Activated naive CD8-positive, alpha-beta T cell treated with anti-CD3 and anti-CD28 coated beads, Interleukin-2, amount 10 ng/mL, durations not matched to agents 7 days and 5 days (primary cell): Measurements from ENCODE around the gene PTH2. TPM values are rescaled to one million over a fixed set of nuclear protein-coding genes. Genes with fewer than 3 reads are reported as not detected.

Source experiments
- ATAC-seq: fragments of 150-1000 bp; cut with Tn5 transposase; one replicate; pipeline ENCODE4 v1.10.0; 2021; ENCODE audit warnings: low read depth, moderate library complexity
- POLR2A ChIA-PET: fragments of 350-600 bp; sonication (Branson Sonifier 250); formaldehyde crosslinking; loops from one replicate; lab custom pipeline; 2021; ENCODE audit warnings: antibody characterized with exemption; lab: Charles Lee
- DNase-seq: peaks from one replicate; pipeline ENCODE4 v3.0.0; 2021
- H3K27ac Mint-ChIP-seq: one replicate; pipeline ENCODE4 v1.8.0; 2022; ENCODE audit warnings: mild to moderate bottlenecking, mixed read lengths
- H3K27me3 Mint-ChIP-seq: one replicate; pipeline ENCODE4 v1.8.0; 2022; ENCODE audit warnings: mild to moderate bottlenecking, moderate library complexity, mixed read lengths
- H3K36me3 Mint-ChIP-seq: one replicate; pipeline ENCODE4 v1.8.0; 2021; ENCODE audit warnings: mild to moderate bottlenecking, mixed read lengths
- H3K4me1 Mint-ChIP-seq: one replicate; pipeline ENCODE4 v1.8.0; 2021; ENCODE audit warnings: mixed read lengths
- H3K4me3 Mint-ChIP-seq: one replicate; pipeline ENCODE4 v1.8.0; 2022; ENCODE audit warnings: mild to moderate bottlenecking, moderate library complexity, mixed read lengths
- H3K9me3 Mint-ChIP-seq: one replicate; pipeline ENCODE4 v1.8.0; 2021; ENCODE audit warnings: mixed read lengths
- total RNA-seq, 2 experiments: library from RNA; stranded (reverse); gene quantifications; one replicate each; pipeline ENCODE4 v1.2.3, GENCODE V29; 2021

Gene PTH2
- total RNA-seq, 2 experiments from 2014 or later: not detected

DNA sequence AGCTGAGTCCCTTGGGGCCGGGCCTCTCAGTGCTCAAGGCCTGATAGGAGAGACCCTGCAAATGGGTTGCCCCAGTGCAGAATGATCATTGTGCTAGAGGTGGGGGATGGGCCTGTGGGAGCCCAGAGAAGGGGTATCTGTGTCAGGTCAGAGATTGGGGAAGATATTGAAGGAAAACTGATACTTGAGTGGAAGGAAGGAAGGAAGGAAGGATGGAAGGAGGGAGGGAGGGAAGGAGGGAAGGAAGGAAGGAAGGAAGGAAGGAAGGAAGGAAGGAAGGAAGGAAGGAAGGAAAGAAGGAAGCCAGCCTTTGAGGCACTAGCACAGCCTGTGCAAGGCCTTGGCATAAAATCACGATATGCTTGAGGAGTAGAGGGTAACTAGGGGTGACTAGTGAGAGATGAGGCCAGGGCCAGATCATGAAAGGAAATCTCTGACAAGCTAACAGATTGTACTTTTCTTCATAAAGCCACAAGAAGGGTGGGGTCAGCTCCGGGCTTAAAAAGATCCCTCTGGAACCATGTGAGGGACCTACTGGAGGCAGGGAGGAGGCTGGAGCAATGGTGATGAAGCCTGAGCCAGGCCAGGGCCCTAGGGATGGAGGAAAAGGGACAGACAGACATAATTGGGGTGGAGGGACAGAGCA lies 11.4 kb downstream of the PTH2 start:
- ATAC-seq (no peak), DNase-seq (no peak)
- Mint-ChIP-seq H3K36me3 (no peaks in the 10 kb centered on the region), H3K9me3 (no peaks in the 10 kb centered on the region), H3K4me1 (peaks cover 42% of the 10 kb centered on the region), H3K27me3 (peaks cover 7% of the 10 kb centered on the region), H3K4me3 (no peak overlapping the region), H3K27ac (peak overlapping the region; percentile 59)
- POLR2A ChIA-PET: interaction anchor here (1.7 to 3.2 kb wide), 2 partner anchors 12 to 15 kb away, joined by 6 to 16 read pairs; partner anchors contain the start of genes GFY and PTH2

DNA sequence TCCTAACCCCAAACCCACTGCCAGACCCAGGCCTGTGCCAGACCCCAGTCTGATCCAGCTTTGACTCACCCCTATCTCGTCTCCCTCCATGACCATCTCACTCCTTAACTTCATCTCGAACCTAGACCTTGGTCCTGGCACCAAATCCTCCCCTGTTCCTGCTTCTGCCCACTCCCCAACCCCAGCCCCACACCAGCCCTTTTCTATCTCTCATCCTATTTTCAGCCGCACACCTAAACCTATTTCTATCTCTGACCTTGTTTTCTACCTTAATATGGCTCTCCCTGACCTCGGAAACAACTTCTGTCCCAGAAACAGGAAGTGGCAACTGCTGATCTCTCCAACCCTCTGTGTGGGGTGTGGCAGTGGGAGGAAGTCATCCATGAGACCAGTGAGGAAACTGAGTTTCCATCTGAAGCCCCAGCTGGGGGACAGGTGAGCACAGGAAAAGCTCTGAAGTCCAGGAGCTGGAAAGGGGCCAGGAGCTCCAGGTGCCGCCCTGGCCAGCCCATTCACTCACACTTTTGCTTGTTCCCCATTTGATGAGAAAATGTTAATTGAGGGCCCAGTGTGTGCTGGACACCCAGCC lies 13.7 kb downstream of the PTH2 start:
- no peaks in the 10 kb centered on the region for H3K9me3 Mint-ChIP-seq
- ATAC-seq (peak; percentile 73), DNase-seq (no peak)
- H3K36me3 Mint-ChIP-seq: no peaks in the 10 kb centered on the region
- H3K27me3 Mint-ChIP-seq: peaks cover 4% of the 10 kb centered on the region
- POLR2A ChIA-PET: interaction anchor here (0.6 to 3.2 kb wide), 5 partner anchors 17 to 76 kb away, joined by 3 to 16 read pairs (median 3); partner anchors contain the start of genes ALDH16A1 and GFY
- H3K4me3 Mint-ChIP-seq: peak overlapping the region; percentile 77
- peaks cover 43% of the 10 kb centered on the region for H3K4me1 Mint-ChIP-seq
- peak overlapping the region; percentile 88 for H3K27ac Mint-ChIP-seq

DNA sequence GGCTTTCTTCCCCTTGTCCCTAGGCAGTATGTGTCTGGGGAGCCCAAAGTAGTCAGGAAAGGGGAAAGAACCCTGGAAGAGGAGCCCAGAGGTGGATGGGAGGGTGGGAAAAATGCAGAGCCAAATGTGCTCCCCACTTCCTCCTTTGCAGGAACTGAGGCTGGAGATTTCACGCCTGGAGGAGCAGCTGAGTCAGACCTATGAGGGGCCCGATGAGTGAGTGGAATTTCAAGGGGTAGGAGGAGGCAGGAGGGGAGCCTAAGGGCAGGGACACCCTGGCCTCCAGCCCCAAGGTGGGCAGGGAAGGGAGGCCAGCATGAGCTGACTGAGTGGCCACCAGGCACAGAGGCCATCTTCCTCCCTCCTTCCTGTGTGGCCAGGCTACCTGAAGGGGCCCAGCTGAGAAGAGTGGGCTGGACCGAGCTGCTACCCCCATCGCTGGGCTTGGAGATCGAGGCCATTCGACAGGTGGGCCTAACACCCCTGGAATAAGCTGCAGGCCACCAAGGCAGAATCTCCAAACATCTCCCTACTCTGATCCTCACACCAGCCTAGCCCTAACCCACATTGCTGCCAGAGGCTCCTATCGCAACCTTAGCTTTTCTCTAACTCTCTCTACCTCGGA lies 14.3 kb downstream of the PTH2 start:
- no peaks in the 10 kb centered on the region for H3K9me3 Mint-ChIP-seq
- ATAC-seq (no peak), DNase-seq (no peak)
- no peaks in the 10 kb centered on the region for H3K36me3 Mint-ChIP-seq
- peak overlapping the region; percentile 88 for H3K27ac Mint-ChIP-seq
- POLR2A ChIA-PET: interaction anchor here (0.6 to 3.2 kb wide), 4 partner anchors 17 to 75 kb away, joined by 3 to 16 read pairs (median 3); partner anchors contain the start of genes ALDH16A1 and GFY
- peaks cover 5% of the 10 kb centered on the region for H3K27me3 Mint-ChIP-seq
- peaks cover 43% of the 10 kb centered on the region for H3K4me1 Mint-ChIP-seq
- peak overlapping the region; percentile 77 for H3K4me3 Mint-ChIP-seq

DNA sequence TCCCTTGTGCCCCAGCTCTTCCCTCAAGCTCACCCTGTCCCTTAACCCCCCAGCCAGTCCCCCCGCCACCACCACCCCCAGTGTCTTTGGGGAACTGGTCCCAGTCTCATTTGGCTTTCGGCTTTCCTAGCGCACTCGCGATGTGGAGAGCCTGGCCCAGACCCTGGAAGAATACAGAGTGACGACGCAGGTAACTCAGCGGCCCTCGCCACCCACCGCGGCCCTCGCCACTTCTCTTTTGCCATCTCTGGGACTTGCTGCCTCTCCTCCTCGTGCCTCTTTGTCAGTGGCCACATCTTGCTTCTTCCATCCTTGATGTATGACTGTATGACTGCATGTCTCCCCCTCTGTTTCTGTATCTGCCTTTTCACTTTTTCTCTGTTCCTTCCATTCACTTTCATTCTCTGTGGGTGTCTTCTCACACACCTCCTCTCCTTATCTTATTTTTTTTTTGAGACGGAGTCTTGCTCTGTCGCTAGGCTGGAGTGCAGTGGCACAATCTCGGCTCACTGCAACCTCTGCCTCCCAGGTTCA lies 15.7 kb downstream of the PTH2 start:
- POLR2A ChIA-PET: interaction anchor here (0.9 kb wide), 1 partner anchor 62 kb away, joined by 3 read pairs; no protein-coding TSS in a partner anchor
- Mint-ChIP-seq H3K27me3 (peaks cover 6% of the 10 kb centered on the region), H3K27ac (no peak overlapping the region), H3K9me3 (no peaks in the 10 kb centered on the region), H3K4me3 (no peak overlapping the region), H3K36me3 (no peaks in the 10 kb centered on the region), H3K4me1 (peaks cover 43% of the 10 kb centered on the region)
- DNase-seq (no peak), ATAC-seq (no peak)

DNA sequence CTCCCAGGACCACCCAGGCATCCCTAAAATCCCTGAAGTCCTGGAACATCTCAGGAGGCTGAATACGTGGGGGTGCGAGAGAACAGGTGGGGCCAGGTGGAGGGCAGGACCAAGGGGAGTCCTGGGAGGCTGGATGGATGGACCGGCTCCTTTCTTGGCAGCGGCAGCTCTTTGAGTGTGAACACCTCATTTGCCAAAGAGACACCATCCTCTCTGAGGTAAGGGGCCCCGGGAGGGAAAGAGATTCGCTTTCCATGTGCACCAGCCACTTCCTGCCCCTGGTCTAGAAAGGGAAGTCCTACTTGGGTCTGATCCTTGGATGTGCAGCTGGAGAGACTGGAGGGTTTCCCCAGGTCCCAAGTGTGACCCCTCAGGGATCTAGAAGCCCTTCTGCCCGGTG lies 16.2 kb downstream of the PTH2 start:
- POLR2A ChIA-PET: interaction anchor here (0.5 kb wide), 1 partner anchor 403 kb away, joined by 3 read pairs; no protein-coding TSS in a partner anchor
- no peaks in the 10 kb centered on the region for H3K36me3 Mint-ChIP-seq
- no peaks in the 10 kb centered on the region for H3K9me3 Mint-ChIP-seq
- H3K27me3 Mint-ChIP-seq: peaks cover 6% of the 10 kb centered on the region
- H3K4me3 Mint-ChIP-seq: no peak overlapping the region
- ATAC-seq (no peak), DNase-seq (no peak)
- peaks cover 42% of the 10 kb centered on the region for H3K4me1 Mint-ChIP-seq
- no peak overlapping the region for H3K27ac Mint-ChIP-seq

DNA sequence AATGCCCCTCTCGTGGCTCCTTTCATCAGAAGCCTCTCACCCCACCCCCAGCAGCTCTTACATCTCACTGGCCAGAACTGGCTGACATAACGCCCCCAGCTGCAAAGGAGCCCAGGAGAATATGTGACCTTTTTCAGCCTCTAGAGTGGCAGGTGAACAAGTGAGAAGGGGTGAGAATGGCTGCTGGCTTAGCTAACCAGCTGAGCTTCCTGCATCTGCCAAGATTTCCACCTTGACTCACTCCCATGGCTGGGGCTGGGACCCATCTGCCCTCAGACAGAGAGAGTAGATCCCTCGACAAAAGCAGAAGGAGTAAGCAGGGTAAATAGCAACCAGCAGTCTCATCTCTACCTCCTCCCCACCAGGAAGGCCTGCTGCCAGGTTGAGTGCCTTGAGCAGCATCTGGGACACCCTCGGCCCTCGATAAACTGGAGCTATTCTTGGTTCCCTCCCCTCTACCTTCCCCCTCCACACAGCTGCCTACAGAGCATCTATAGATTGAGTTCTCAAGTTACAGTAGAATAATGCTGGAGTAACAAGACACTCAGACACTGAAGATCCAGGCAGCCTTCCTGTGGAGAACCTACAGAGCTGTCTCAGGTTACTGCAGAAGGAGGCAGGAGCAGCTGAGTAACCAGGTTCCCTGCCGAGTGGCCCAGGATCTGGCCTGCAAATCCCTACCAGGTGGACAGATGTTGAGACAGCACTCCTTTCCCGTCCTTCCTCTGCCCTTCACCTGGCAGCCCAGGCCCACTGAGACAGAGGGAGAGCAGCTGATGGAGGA lies 19.6 kb downstream of the PTH2 start:
- Mint-ChIP-seq H3K4me3 (no peak overlapping the region), H3K27me3 (peaks cover 6% of the 10 kb centered on the region), H3K4me1 (peaks cover 16% of the 10 kb centered on the region), H3K9me3 (no peaks in the 10 kb centered on the region), H3K27ac (no peak overlapping the region), H3K36me3 (no peaks in the 10 kb centered on the region)
- ATAC-seq: no peak
- DNase-seq: no peak
- POLR2A ChIA-PET: interaction anchor here (0.6 to 0.9 kb wide), 2 partner anchors 50 to 91 kb away, joined by 3 read pairs; partner anchors contain the start of gene ALDH16A1

DNA sequence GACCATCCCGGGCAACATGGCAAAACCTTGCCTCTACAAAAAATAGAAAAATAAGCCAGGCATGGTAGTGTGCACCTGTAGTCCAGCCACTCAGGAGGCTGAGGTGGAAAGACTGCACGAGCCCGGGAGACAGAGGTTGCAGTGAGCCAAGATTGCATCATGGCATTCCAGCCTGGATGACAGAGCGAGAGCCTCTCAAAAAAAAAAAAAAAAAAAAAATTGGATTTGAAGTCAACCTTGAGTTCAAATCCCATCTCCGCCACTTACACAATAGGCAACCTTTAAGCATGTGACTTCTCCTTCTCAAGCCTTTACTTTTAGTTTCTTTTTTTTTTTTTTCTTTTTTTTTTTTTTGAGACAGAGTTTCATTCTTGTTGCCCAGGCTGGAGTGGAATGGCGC lies 23.2 kb downstream of the PTH2 start:
- H3K27me3 Mint-ChIP-seq: peaks cover 11% of the 10 kb centered on the region
- ATAC-seq (no peak), DNase-seq (no peak)
- no peak overlapping the region for H3K4me3 Mint-ChIP-seq
- H3K4me1 Mint-ChIP-seq: peaks cover 6% of the 10 kb centered on the region
- H3K27ac Mint-ChIP-seq: no peak overlapping the region
- POLR2A ChIA-PET: no interaction called here
- H3K36me3 Mint-ChIP-seq: no peaks in the 10 kb centered on the region
- no peaks in the 10 kb centered on the region for H3K9me3 Mint-ChIP-seq

DNA sequence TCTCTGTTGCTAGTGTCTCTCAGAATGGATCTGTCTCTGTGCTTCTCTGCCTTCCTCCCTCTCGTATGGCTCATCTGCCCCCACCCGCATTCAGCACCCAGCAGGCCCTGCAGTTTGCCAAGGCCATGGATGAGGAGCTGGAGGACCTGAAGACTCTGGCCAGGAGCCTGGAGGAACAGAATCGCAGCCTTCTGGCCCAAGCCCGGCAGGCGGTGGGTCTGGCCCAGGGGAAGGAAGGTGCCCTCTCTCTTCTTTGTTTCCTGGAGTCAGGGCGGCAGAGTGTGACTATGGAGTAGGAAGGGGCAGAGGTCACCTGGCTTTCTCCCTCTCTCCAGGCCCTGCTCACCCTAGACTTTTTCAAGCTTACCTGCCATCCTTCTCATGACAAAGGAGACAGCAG lies 24.3 kb downstream of the PTH2 start:
- Mint-ChIP-seq H3K4me1 (peaks cover 6% of the 10 kb centered on the region), H3K27me3 (peaks cover 10% of the 10 kb centered on the region), H3K36me3 (no peaks in the 10 kb centered on the region), H3K9me3 (no peaks in the 10 kb centered on the region), H3K4me3 (no peak overlapping the region), H3K27ac (no peak overlapping the region)
- no peak for DNase-seq
- no peak for ATAC-seq
- POLR2A ChIA-PET: no interaction called here

DNA sequence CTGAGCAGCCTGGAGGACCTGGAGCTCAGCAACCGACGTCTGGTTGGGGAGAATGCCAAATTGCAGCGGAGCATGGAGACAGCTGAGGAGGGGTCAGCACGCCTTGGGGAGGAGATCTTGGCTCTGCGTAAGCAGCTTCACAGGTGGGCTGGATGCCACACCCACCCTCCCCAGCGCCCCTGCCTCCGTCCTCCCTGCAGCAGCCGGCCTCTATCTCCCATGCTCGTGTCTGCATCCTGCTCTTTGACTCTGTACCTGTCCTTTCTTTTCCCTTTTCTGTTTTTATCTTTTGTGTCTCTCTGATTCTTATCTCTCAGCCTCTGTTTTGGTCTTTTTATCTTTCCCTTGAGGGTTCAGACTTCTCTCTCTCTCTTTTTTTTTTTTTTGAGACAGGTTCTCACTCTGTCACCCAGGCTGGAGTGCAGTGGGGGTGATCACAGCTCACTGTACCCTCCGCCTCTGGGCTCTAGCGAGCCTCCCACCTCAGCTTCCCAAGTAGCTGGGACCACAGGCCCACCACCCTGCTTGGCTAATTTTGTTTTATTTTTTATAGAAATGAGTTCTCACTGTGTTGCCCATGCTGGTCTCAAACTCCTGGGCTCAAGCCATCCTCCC lies 25.1 kb downstream of the PTH2 start:
- POLR2A ChIA-PET: no interaction called here
- Mint-ChIP-seq H3K4me1 (peaks cover 6% of the 10 kb centered on the region), H3K27me3 (peaks cover 9% of the 10 kb centered on the region), H3K36me3 (no peaks in the 10 kb centered on the region), H3K9me3 (no peaks in the 10 kb centered on the region), H3K4me3 (no peak overlapping the region), H3K27ac (no peak overlapping the region)
- ATAC-seq (no peak), DNase-seq (no peak)

DNA sequence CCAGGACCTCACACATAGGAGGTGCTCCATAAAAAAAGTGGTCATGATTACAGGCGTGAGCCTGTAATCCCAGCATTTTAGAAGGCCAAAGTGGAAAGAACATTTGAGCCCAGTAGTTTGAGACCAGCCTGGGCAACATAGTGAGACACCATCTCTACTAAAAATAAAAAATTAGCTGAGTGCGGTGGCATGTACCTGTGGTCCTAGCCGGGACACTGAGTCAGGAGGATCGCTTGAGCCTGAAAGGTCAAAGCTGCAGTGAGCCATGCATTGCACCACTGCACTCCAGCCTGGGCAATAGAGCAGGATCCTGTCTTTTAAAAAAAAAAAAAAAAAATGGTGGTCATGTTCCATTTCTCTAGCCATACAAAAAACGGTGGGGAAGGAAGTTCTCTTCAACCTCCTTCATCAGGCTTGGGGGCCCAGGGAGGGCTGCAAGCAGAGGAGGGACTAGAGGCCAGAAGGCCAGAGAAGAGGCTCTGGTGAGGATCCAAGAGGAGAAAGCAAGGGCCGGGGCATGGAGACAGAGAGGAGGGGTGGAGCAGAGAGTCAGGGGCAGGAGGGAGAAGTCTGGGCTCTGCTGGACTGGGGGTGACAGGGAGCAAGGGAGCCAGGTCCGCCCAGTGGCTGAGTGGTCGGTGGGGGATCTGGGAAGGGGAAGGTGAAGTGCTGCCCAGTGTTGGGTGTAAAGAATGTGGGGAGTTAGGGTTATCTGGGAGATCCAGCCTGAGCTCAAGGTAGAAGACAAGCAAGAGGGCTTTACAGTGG lies 26.3 kb downstream of the PTH2 start:
- H3K27ac Mint-ChIP-seq: no peak overlapping the region

DNA sequence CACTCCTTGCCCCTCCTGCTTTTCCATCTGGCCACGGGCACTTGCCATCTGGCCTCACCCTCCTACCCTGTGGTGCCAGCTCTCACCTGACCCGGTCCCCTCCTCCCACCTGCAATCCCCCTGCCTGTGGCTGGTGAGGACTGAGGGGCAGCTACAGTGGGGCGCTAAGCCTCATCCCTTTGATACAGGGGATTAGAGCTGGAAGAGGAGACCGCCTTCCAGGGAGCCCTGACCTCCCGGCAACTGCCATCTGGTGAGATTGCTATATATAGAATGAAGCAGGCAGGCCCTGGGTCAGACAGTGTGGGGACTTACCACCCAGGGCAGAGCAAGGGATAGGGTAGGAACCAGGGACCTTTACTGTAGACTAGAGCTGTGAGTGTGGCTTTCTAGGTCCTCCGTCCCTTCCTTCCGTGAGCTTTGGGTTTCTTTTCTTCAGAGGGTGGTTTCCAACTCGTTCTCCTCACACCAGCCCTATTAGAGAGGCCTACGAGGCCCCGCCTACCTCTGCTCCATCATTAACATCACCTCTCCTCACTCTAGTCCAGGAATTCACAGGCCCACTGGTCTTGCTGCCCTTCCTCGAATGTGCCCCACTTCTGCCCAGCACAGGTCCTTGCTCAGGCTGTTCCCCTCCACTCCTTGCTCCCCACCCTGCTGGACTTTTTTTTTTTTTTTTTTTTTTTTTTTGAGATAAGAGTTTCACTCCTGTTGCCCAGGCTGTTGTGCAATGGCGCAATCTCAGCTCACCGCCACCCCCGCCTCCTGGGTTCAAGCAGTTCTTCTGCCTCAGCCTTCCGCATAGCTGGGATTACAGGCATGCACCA lies 27.4 kb downstream of the PTH2 start:
- Mint-ChIP-seq H3K4me3 (no peak overlapping the region), H3K27ac (no peak overlapping the region), H3K36me3 (no peaks in the 10 kb centered on the region), H3K27me3 (peaks cover 18% of the 10 kb centered on the region), H3K9me3 (no peaks in the 10 kb centered on the region), H3K4me1 (peaks cover 12% of the 10 kb centered on the region)
- ATAC-seq (no peak), DNase-seq (no peak)
- POLR2A ChIA-PET: interaction anchor here (0.6 to 1.2 kb wide), 2 partner anchors 10 to 53 kb away, joined by 3 read pairs; no protein-coding TSS in a partner anchor

More for the DNA sequence above, 26.3 kb downstream of the PTH2 start:
- Mint-ChIP-seq H3K4me1 (peaks cover 9% of the 10 kb centered on the region), H3K4me3 (no peak overlapping the region), H3K27me3 (peaks cover 17% of the 10 kb centered on the region), H3K9me3 (no peaks in the 10 kb centered on the region), H3K36me3 (no peaks in the 10 kb centered on the region)
- no peak for ATAC-seq
- DNase-seq: no peak
- POLR2A ChIA-PET: interaction anchor here (0.6 kb wide), 1 partner anchor 266 kb away, joined by 5 read pairs; no protein-coding TSS in a partner anchor
